ENCODE measurements around the gene KRT7.

DNA sequence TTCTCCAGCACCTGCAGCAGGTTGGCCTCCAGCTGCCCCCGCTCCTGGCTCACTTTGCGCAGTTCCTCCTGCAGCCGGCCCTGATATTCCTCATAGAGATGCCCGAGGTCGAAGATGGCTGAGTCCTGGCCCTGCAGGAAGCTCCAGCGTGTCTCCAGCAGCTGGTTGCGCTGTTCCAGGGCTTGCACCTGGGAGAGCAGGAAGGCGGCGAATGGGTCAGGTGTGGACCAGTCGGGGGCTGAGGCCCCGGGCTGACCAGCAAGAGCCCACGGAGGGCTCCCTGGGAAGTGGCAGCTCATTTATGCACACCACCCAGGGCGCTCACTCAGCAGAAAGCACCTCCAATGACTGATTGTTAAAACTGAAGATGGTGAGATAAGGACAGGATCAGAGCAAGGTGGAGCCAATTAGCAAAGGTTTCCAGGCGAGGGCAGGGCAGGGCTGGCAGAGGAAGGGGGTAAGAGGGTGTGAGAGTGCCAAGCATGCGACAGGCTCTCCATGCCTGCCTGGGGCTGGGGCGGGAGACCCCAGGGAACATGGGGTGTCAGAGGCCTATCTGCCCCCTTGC lies 47.6 kb upstream of the KRT7 start:
- TF ChIP-seq, protein P1, sequence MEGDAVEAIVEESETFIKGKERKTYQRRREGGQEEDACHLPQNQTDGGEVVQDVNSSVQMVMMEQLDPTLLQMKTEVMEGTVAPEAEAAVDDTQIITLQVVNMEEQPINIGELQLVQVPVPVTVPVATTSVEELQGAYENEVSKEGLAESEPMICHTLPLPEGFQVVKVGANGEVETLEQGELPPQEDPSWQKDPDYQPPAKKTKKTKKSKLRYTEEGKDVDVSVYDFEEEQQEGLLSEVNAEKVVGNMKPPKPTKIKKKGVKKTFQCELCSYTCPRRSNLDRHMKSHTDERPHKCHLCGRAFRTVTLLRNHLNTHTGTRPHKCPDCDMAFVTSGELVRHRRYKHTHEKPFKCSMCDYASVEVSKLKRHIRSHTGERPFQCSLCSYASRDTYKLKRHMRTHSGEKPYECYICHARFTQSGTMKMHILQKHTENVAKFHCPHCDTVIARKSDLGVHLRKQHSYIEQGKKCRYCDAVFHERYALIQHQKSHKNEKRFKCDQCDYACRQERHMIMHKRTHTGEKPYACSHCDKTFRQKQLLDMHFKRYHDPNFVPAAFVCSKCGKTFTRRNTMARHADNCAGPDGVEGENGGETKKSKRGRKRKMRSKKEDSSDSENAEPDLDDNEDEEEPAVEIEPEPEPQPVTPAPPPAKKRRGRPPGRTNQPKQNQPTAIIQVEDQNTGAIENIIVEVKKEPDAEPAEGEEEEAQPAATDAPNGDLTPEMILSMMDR (IDR thresholded peaks at IDR 0.05; ENCODE audit: insufficient read depth, low read length) = no peak
- TF ChIP-seq, protein P2, sequence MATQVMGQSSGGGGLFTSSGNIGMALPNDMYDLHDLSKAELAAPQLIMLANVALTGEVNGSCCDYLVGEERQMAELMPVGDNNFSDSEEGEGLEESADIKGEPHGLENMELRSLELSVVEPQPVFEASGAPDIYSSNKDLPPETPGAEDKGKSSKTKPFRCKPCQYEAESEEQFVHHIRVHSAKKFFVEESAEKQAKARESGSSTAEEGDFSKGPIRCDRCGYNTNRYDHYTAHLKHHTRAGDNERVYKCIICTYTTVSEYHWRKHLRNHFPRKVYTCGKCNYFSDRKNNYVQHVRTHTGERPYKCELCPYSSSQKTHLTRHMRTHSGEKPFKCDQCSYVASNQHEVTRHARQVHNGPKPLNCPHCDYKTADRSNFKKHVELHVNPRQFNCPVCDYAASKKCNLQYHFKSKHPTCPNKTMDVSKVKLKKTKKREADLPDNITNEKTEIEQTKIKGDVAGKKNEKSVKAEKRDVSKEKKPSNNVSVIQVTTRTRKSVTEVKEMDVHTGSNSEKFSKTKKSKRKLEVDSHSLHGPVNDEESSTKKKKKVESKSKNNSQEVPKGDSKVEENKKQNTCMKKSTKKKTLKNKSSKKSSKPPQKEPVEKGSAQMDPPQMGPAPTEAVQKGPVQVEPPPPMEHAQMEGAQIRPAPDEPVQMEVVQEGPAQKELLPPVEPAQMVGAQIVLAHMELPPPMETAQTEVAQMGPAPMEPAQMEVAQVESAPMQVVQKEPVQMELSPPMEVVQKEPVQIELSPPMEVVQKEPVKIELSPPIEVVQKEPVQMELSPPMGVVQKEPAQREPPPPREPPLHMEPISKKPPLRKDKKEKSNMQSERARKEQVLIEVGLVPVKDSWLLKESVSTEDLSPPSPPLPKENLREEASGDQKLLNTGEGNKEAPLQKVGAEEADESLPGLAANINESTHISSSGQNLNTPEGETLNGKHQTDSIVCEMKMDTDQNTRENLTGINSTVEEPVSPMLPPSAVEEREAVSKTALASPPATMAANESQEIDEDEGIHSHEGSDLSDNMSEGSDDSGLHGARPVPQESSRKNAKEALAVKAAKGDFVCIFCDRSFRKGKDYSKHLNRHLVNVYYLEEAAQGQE (IDR thresholded peaks at IDR 0.05; ENCODE audit: insufficient replicate concordance, low read depth) = no peak
- no peak for TF ChIP-seq POLR2AphosphoS5 (IDR thresholded peaks at IDR 0.05; ENCODE audit: low read depth)
- no peak for TF ChIP-seq SPI1 (IDR thresholded peaks at IDR 0.05; ENCODE audit: borderline replicate concordance, low read depth)
